Vagina (tissue), 2 donors: ENCODE measurements around the gene RPS6KB2. TPM values are rescaled to one million over a fixed set of nuclear protein-coding genes. Genes with fewer than 3 reads are reported as not detected.

ENCODE experiments used
- DNase-seq, 2 donors: peaks; one replicate each; pipeline ENCODE4 v3.0.0-alpha.2; 2017; ENCODE audit errors: extremely low spot score in 2 of 2
- H3K27ac ChIP-seq: fragments of 200-600 bp; sonication (generic); one replicate; pipeline ENCODE4 v1.5.1; 2019
- H3K27me3 ChIP-seq: fragments of 200-600 bp; sonication (generic); one replicate; pipeline ENCODE4 v1.5.1; 2019
- H3K36me3 ChIP-seq, 2 donors: fragments of 200-600 bp; sonication (generic); one replicate each; pipeline ENCODE4 v1.5.1; 2017 to 2019
- H3K4me1 ChIP-seq: fragments of 200-600 bp; sonication (generic); one replicate; pipeline ENCODE4 v1.5.1; 2019
- H3K4me3 ChIP-seq, 2 donors: fragments of 200-600 bp; sonication (generic); 1 replicate in 1 of 2; 2 replicates in 1 of 2; pipeline ENCODE4 v1.5.1; 2016 to 2019
- H3K9me3 ChIP-seq: fragments of 200-600 bp; sonication (generic); one replicate; pipeline ENCODE4 v1.5.1; 2019
- POLR2A ChIP-seq, 2 donors: fragments of 450-650 bp; IDR thresholded peaks; one replicate each; pipeline ENCODE4 v1.6.1; 2017; ENCODE audit warnings: antibody characterized with exemption in 2 of 2, mild to moderate bottlenecking in 2 of 2, moderate library complexity in 2 of 2
- POLR2AphosphoS5 ChIP-seq, 2 donors: sonication (generic); formaldehyde crosslinking; IDR thresholded peaks; one replicate each; pipeline ENCODE4 v1.9.0; 2017; ENCODE audit warnings: antibody characterized with exemption in 2 of 2, mild to moderate bottlenecking in 2 of 2, low read depth in 1 of 2; ENCODE audit not compliant: insufficient read depth in 1 of 2
- intact Hi-C: fragments of 100-400 bp; cut with DNase I; formaldehyde crosslinking; loops from one replicate; pipeline ENCODE4 v1.15.1; 2023
- total RNA-seq: library from RNA; depleted of rRNA; stranded (reverse); fragments of >200 nt; gene quantifications from one replicate; pipeline ENCODE4 v1.2.3, GENCODE V29; 2016
- TF ChIP-seq, protein P1 (sequence below), 3 experiments: fragments of 450-650 bp in 2 of 3; fragments of 200-600 bp in 1 of 3; sonication (generic) in 1 of 3; IDR thresholded peaks; one replicate each; pipeline ENCODE4 v1.5.1; 2017 to 2019; ENCODE audit warnings: antibody characterized with exemption in 3 of 3, mild to moderate bottlenecking in 2 of 3, moderate library complexity in 2 of 3

RPS6KB2 gene
- total RNA-seq, 1 donor from 2014 or later, result 50.6 TPM

GRCh38 chr11:67417425-67417824, 10.9 kb upstream of the RPS6KB2 start:
- H3K4me3 ChIP-seq, result no peak overlapping the region
- intact Hi-C loops, result no loop called here
- peaks cover 62% of the 10 kb centered on the region for H3K4me1 ChIP-seq
- no peaks in the 10 kb centered on the region for H3K9me3 ChIP-seq
- peak overlapping the region; percentile 27 for H3K27ac ChIP-seq
- peaks cover 5% of the 10 kb centered on the region for H3K27me3 ChIP-seq
- no peak for DNase-seq
- H3K36me3 ChIP-seq, result no peaks in the 10 kb centered on the region
- TF ChIP-seq, protein P1, sequence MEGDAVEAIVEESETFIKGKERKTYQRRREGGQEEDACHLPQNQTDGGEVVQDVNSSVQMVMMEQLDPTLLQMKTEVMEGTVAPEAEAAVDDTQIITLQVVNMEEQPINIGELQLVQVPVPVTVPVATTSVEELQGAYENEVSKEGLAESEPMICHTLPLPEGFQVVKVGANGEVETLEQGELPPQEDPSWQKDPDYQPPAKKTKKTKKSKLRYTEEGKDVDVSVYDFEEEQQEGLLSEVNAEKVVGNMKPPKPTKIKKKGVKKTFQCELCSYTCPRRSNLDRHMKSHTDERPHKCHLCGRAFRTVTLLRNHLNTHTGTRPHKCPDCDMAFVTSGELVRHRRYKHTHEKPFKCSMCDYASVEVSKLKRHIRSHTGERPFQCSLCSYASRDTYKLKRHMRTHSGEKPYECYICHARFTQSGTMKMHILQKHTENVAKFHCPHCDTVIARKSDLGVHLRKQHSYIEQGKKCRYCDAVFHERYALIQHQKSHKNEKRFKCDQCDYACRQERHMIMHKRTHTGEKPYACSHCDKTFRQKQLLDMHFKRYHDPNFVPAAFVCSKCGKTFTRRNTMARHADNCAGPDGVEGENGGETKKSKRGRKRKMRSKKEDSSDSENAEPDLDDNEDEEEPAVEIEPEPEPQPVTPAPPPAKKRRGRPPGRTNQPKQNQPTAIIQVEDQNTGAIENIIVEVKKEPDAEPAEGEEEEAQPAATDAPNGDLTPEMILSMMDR (IDR thresholded peaks at IDR 0.05), result no peak
- TF ChIP-seq POLR2AphosphoS5 (IDR thresholded peaks at IDR 0.05; ENCODE audit: insufficient read depth in 1 of 2, low read depth in 1 of 2) (no peak), POLR2A (IDR thresholded peaks at IDR 0.05) (no peak)

DNA sequence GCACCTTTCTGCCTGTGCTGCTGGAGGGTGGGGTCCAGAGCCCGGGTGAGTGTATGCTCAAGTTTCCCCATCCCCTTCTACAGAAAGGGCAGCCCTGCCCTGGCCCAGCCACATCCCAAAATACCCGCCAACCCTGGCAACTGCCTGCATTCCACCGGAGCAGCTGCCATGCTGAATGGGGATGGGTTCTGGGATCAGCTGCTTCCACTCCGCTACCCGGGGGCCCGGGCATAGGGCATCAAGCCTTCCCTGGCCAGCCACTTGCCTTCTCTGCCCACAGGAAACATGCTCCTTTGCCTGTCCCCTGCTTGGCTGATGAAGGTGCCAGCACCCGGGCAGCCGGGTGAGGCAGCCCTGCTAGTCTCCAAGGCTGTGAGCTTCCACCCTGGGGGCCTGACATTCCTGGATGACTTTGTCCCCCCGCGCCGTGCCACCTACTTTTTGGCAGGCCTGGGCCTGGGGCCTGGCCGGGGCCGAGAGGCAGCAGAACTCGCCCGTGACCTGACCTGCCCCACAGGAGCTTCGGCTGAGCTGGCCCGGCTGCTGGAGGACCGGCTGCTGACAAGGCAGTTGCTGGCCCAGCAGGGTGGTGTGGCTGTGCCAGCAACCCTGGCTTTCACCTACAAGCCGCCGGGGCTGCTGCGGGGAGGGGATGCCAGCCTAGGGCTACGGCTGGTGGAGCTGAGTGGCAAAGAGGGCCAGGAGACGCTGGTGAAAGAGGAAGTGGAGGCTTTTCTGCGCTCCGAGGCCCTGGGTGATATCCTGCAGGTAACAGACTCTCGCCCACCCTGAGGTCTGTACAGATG, 9.6 kb upstream of the RPS6KB2 start:
- H3K9me3 ChIP-seq, result no peaks in the 10 kb centered on the region
- H3K4me1 ChIP-seq, result peaks cover 62% of the 10 kb centered on the region
- H3K36me3 ChIP-seq, result no peaks in the 10 kb centered on the region
- H3K4me3 ChIP-seq, result no peak overlapping the region
- DNase-seq, result no peak
- H3K27ac ChIP-seq, result no peak overlapping the region
- intact Hi-C loops, result no loop called here
- no peak for TF ChIP-seq POLR2A (IDR thresholded peaks at IDR 0.05)
- TF ChIP-seq, protein P1 (IDR thresholded peaks at IDR 0.05), result no peak
- no peak for TF ChIP-seq POLR2AphosphoS5 (IDR thresholded peaks at IDR 0.05; ENCODE audit: insufficient read depth in 1 of 2, low read depth in 1 of 2)
- H3K27me3 ChIP-seq, result peaks cover 5% of the 10 kb centered on the region

GRCh38 chr11:67419325-67420049, 8.8 kb upstream of the RPS6KB2 start:
- peaks cover 62% of the 10 kb centered on the region for H3K4me1 ChIP-seq
- H3K27ac ChIP-seq, result no peak overlapping the region
- peaks cover 5% of the 10 kb centered on the region for H3K27me3 ChIP-seq
- no peak overlapping the region for H3K4me3 ChIP-seq
- DNase-seq, result no peak
- no peaks in the 10 kb centered on the region for H3K9me3 ChIP-seq
- intact Hi-C loops, result loop anchor here (5.0 kb wide), 1 partner anchor 48 kb away; the partner anchor contains the start of gene TMEM134
- H3K36me3 ChIP-seq, result no peaks in the 10 kb centered on the region
- TF ChIP-seq POLR2AphosphoS5 (IDR thresholded peaks at IDR 0.05; ENCODE audit: insufficient read depth in 1 of 2, low read depth in 1 of 2) (no peak), POLR2A (IDR thresholded peaks at IDR 0.05) (no peak)
- TF ChIP-seq, protein P1 (IDR thresholded peaks at IDR 0.05), result no peak

- H3K27me3 ChIP-seq, result peaks cover under 1% of the 10 kb centered on the region
- no peaks in the 10 kb centered on the region for H3K36me3 ChIP-seq
- intact Hi-C loops, result loop anchor here (5.0 kb wide), 1 partner anchor 47 kb away; the partner anchor contains the start of gene TMEM134
- H3K4me3 ChIP-seq, result peak overlapping the region; percentile 59 to 83
- H3K9me3 ChIP-seq, result no peaks in the 10 kb centered on the region
- H3K4me1 ChIP-seq, result peaks cover 56% of the 10 kb centered on the region
- DNase-seq, result no peak
- peak overlapping the region; percentile 76 for H3K27ac ChIP-seq
- TF ChIP-seq POLR2AphosphoS5 (IDR thresholded peaks at IDR 0.05; ENCODE audit: insufficient read depth in 1 of 2, low read depth in 1 of 2), result no peak
- TF ChIP-seq POLR2A (IDR thresholded peaks at IDR 0.05), result no peak
- TF ChIP-seq, protein P1 (IDR thresholded peaks at IDR 0.05), result no peak
Measured at GRCh38 chr11:67420147-67420645, 8.1 kb upstream of the RPS6KB2 start.
